OCI-LY7 (cell line): ENCODE results near the gene NINJ2. TPM values are rescaled to one million over a fixed set of nuclear protein-coding genes. Genes with fewer than 3 reads are reported as not detected.

Experiments used
- BruUV-seq: library from RNA; stranded (reverse); fragments of 400-500 nt; replicated peaks from 2 replicates; lab custom pipeline; 2021; lab: Mats Ljungman, UMichigan
- CTCF ChIA-PET: fragments of 300-600 bp; sonication (Branson Sonifier 250); formaldehyde crosslinking; loops from one replicate; lab custom pipeline; 2022; ENCODE audit warnings: antibody characterized with exemption; ENCODE audit not compliant: unreplicated experiment; lab: Charles Lee
- POLR2A ChIA-PET: fragments of 300-600 bp; sonication (Branson Sonifier 250); formaldehyde crosslinking; loops from one replicate; lab custom pipeline; 2022; ENCODE audit warnings: antibody characterized with exemption; lab: Charles Lee
- DNase-seq: peaks from one replicate; pipeline ENCODE4 v3.0.0-alpha.2; 2015; ENCODE audit warnings: low spot score
- H2AFZ ChIP-seq: fragments of 200-600 bp; sonication (generic), shearing (Covaris generic); 2 replicates; pipeline ENCODE4 v1.6.1; 2014; ENCODE audit warnings: mild to moderate bottlenecking, antibody characterized with exemption, low read length, moderate library complexity
- H3K27ac ChIP-seq: fragments of 200-600 bp; sonication (generic); 2 replicates; pipeline ENCODE4 v1.5.1; 2014; ENCODE audit warnings: mixed run types, low read depth, mild to moderate bottlenecking, moderate library complexity, low read length, inconsistent platforms; ENCODE audit not compliant: poor library complexity, severe bottlenecking
- H3K36me3 ChIP-seq: fragments of 200-600 bp; sonication (generic); 2 replicates; pipeline ENCODE4 v1.6.1; 2014; ENCODE audit warnings: mild to moderate bottlenecking, antibody characterized with exemption, low read length, moderate library complexity, mixed read lengths; ENCODE audit not compliant: insufficient read depth
- H3K4me1 ChIP-seq: fragments of 200-600 bp; sonication (generic); 2 replicates; pipeline ENCODE4 v1.5.1; 2014; ENCODE audit warnings: mild to moderate bottlenecking, low read length; ENCODE audit not compliant: insufficient read depth, poor library complexity, severe bottlenecking
- H3K4me2 ChIP-seq: fragments of 200-600 bp; sonication (generic); 2 replicates; pipeline ENCODE4 v1.6.1; 2014; ENCODE audit warnings: mild to moderate bottlenecking, low read length
- H3K4me3 ChIP-seq: fragments of 200-600 bp; sonication (generic); 2 replicates; pipeline ENCODE4 v1.5.1; 2014; ENCODE audit warnings: mild to moderate bottlenecking, low read depth, low read length; ENCODE audit not compliant: poor library complexity, severe bottlenecking
- H3K79me2 ChIP-seq: fragments of 200-600 bp; sonication (generic); 2 replicates; pipeline ENCODE4 v1.6.1; 2016; ENCODE audit warnings: low read depth, mild to moderate bottlenecking, low read length, moderate library complexity, mixed read lengths; ENCODE audit not compliant: insufficient read depth
- H3K9me2 ChIP-seq: fragments of 200-600 bp; sonication (generic); 2 replicates; pipeline ENCODE4 v1.6.1; 2016; ENCODE audit warnings: mild to moderate bottlenecking, low read length, mixed read lengths; ENCODE audit not compliant: insufficient read depth
- H3K9me3 ChIP-seq: fragments of 200-600 bp; sonication (generic); 2 replicates; pipeline ENCODE4 v1.6.1; 2014; ENCODE audit warnings: mild to moderate bottlenecking, mixed run types, low read length, mixed read lengths
- H4K20me1 ChIP-seq: fragments of 200-600 bp; sonication (generic); 2 replicates; pipeline ENCODE4 v1.6.1; 2014; ENCODE audit warnings: mild to moderate bottlenecking, antibody characterized with exemption, low read length, moderate library complexity, mixed read lengths; ENCODE audit not compliant: insufficient read depth
- EZH2phosphoT487 ChIP-seq: fragments of 200-600 bp; sonication (generic); IDR thresholded peaks from 2 replicates; pipeline ENCODE4 v1.6.1; 2018; ENCODE audit warnings: low read depth, borderline replicate concordance, mild to moderate bottlenecking, mixed run types, antibody characterized with exemption, low read length, moderate library complexity, mixed read lengths
- intact Hi-C: fragments of 100-400 bp; cut with micrococcal nuclease; formaldehyde crosslinking; loops from one replicate; pipeline ENCODE4 v1.10.0; 2022; ENCODE audit not compliant: unreplicated experiment
- total RNA-seq, 2 experiments: library from RNA; depleted of rRNA in 1 of 2; stranded (reverse); fragments of >200 nt in 1 of 2; shearing (Covaris generic) in 1 of 2; gene quantifications; 2 replicates each; pipeline ENCODE4 v1.2.3, GENCODE V29; 2014 to 2022
- TF ChIP-seq, protein P1 (sequence below): fragments of 200-600 bp; sonication (generic); conservative IDR thresholded peaks from 2 replicates; pipeline ENCODE4 v1.5.1; 2014; ENCODE audit warnings: mild to moderate bottlenecking, antibody characterized with exemption, low read length, moderate library complexity, mixed read lengths

NINJ2 gene
- total RNA-seq, 2 experiments from 2014 or later = 0.79 to 4.4 TPM

DNA sequence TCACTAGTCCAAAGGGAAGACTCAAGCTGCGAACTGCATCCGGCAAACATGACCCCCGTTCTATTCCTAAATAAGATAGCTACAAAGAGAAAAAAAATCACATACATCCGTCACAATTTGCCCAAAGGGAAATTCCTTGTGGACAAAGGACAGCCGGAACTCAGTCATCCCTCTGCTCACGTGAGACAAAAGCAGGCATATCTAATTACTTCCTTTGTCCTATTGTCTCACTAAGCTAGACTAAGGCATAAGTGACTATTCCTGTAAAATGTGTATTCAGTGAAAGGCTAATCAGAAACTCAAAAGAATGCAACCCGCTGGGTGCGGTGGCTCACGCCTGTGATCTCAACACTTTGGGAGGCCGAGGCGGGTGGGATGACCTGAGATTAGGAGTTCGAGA lies 27.2 kb upstream of the NINJ2 start:
- intact Hi-C loops = no loop called here
- Histone ChIP-seq H3K27ac (no peak overlapping the region), H3K9me3 (no peaks in the 10 kb centered on the region), H3K4me2 (no peak overlapping the region), H3K9me2 (no peaks in the 10 kb centered on the region), H2AFZ (no peak overlapping the region), H3K79me2 (no peaks in the 10 kb centered on the region), H3K4me1 (peaks cover 9% of the 10 kb centered on the region), H4K20me1 (no peaks in the 10 kb centered on the region), H3K4me3 (no peak overlapping the region), H3K36me3 (no peaks in the 10 kb centered on the region)
- POLR2A ChIA-PET = interaction anchor here (1.6 kb wide), 1 partner anchor 17 kb away, joined by 8 read pairs; no protein-coding TSS in a partner anchor
- DNase-seq = no peak
- BruUV-seq = no TSS peak
- CTCF ChIA-PET = no interaction called here
- TF ChIP-seq, protein P1, sequence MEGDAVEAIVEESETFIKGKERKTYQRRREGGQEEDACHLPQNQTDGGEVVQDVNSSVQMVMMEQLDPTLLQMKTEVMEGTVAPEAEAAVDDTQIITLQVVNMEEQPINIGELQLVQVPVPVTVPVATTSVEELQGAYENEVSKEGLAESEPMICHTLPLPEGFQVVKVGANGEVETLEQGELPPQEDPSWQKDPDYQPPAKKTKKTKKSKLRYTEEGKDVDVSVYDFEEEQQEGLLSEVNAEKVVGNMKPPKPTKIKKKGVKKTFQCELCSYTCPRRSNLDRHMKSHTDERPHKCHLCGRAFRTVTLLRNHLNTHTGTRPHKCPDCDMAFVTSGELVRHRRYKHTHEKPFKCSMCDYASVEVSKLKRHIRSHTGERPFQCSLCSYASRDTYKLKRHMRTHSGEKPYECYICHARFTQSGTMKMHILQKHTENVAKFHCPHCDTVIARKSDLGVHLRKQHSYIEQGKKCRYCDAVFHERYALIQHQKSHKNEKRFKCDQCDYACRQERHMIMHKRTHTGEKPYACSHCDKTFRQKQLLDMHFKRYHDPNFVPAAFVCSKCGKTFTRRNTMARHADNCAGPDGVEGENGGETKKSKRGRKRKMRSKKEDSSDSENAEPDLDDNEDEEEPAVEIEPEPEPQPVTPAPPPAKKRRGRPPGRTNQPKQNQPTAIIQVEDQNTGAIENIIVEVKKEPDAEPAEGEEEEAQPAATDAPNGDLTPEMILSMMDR = no peak
- no peak for TF ChIP-seq EZH2phosphoT487

DNA sequence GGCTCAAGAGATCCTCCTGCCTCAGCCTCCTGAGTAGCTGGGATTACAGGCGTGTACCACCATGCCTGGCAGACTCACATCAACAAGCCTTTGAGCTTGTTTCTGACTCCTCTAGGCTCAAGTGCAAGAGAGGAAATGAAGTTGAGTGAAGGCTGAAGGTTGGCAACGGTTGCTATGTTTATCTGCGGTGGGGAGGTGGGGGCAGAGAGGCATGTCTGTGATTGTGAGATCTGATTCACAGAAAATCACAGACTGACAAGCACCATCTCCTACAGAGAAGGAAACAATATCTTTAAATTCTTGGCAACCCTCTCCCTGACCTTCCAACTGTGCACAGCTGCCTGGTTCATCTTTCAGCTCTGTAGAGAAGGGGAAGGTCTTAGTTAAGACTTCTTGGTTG lies 22.1 kb upstream of the NINJ2 start:
- intact Hi-C loops = no loop called here

DNA sequence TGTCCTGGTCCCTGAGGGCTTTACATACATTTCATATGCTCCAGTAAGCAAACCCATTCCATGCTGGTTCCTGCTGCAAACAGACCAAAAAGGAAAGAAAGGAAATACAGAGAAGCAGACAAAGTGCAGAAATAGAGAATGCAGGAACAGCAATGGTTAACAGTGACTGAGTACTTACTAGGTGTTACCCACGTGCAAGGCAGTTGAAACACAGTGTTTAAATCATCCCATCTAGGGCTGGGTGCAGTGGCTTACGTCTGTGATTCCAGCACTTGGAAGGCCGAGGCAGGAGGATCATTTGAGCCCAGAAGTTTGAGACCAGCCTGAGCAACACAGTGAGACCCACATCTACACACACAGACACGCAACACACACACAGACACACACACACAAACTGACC lies 21.2 kb upstream of the NINJ2 start:
- CTCF ChIA-PET = no interaction called here
- Histone ChIP-seq H3K9me3 (no peaks in the 10 kb centered on the region), H2AFZ (peak overlapping the region; percentile 82), H3K4me3 (no peak overlapping the region), H3K4me1 (peaks cover 40% of the 10 kb centered on the region), H4K20me1 (no peaks in the 10 kb centered on the region), H3K36me3 (no peaks in the 10 kb centered on the region), H3K9me2 (no peaks in the 10 kb centered on the region), H3K4me2 (peak overlapping the region; percentile 72; the same call in 1 of the 2 replicates), H3K27ac (no peak overlapping the region), H3K79me2 (no peaks in the 10 kb centered on the region)
- BruUV-seq = no TSS peak
- TF ChIP-seq, protein P1 = no peak
- no peak for TF ChIP-seq EZH2phosphoT487
- intact Hi-C loops = no loop called here
- POLR2A ChIA-PET = interaction anchor here (1.8 to 3.2 kb wide), 2 partner anchors 17 to 66 kb away, joined by 6 to 18 read pairs; partner anchors contain the start of gene WNK1
- no peak for DNase-seq

More for the DNA sequence above, 22.1 kb upstream of the NINJ2 start:
- POLR2A ChIA-PET = interaction anchor here (0.6 to 3.3 kb wide), 14 partner anchors 10 to 422 kb away, joined by 3 to 42 read pairs (median 4); partner anchors contain the start of genes NINJ2 and WNK1
- DNase-seq = peak; percentile 84
- CTCF ChIA-PET = interaction anchor here (0.6 to 0.8 kb wide), 2 partner anchors 12 to 38 kb away, joined by 3 read pairs; no protein-coding TSS in a partner anchor
- H4K20me1 ChIP-seq = no peaks in the 10 kb centered on the region
- peak overlapping the region; percentile 82 for H2AFZ ChIP-seq
- H3K9me3 ChIP-seq = no peaks in the 10 kb centered on the region
- H3K79me2 ChIP-seq = no peaks in the 10 kb centered on the region
- H3K4me3 ChIP-seq = peak overlapping the region; percentile 24
- no peaks in the 10 kb centered on the region for H3K9me2 ChIP-seq
- TF ChIP-seq EZH2phosphoT487 = no peak
- BruUV-seq = no TSS peak
- H3K27ac ChIP-seq = peak overlapping the region; percentile 76
- peaks cover 40% of the 10 kb centered on the region for H3K4me1 ChIP-seq
- H3K4me2 ChIP-seq = peak overlapping the region; percentile 72
- H3K36me3 ChIP-seq = no peaks in the 10 kb centered on the region
